Limb (tissue), 2 donors: ENCODE data around the gene ZBED4.

ENCODE experiments used
- DNase-seq, 2 donors: peaks; one replicate each; pipeline ENCODE4 v3.0.0-alpha.2; 2016; ENCODE audit errors: extremely low spot score in 2 of 2

ZBED4 gene

GRCh38 chr22:49855251-49855911, 1.7 kb downstream of the ZBED4 start:
- DNase-seq, result no peak

DNA sequence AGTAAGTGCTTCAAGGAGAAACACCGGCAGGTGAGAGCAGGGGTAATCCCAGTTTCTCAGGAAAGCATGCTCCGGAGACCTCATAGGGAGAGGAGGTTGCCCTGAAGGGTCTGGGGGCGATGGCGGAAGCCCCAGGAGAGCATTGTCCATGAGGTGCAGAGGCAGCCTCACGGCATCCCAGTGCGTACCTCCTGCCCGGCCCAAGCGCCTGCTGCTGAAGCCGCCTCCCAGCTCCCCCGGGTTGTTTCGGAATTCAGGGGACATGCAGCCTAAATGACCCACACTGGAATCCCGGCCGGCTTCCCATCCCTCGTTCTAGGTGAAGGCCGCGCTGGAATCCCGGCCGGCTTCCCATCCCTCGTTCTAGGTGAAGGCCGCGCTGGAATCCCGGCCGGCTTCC, 2.7 kb downstream of the ZBED4 start:
- no peak for DNase-seq

DNA sequence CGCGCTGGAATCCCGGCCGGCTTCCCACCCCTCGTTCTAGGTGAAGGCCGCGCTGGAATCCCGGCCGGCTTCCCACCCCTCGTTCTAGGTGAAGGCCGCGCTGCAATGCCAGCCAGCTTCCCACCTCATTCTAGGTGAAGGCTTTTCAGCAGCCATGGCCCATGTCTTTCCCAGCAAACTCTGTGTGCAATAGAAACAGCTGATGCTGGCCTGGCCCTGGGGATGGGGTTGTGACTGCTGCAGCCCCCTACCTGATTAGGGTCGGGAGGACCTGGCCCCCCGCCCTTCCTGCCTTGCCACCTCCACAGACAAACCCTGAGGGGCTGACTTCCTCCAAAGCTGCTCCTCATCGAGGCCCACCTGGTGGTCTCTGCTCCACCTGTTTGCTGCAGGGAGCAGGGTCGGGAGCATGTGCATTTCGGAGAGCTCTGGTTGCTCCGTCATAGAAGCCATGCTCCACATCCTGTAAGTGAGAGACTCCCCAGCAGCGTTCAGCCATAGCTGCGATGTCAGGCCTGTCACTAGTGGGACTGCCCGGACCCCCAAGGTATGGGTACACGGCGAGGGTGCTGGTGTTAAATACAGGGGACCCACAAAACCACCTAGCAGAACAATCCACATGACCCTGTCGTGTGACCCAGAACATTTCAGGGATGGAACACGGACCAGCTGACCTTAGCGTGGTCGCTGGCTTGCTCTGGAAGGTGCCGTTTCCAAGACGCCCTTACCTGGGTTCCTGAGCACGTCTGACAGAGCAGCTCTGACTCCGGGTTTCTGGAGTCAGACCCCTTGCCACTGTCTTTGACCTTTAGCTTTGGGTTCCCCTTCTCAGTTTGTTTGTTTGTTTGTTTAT, 3.3 kb downstream of the ZBED4 start:
- no peak for DNase-seq

DNA sequence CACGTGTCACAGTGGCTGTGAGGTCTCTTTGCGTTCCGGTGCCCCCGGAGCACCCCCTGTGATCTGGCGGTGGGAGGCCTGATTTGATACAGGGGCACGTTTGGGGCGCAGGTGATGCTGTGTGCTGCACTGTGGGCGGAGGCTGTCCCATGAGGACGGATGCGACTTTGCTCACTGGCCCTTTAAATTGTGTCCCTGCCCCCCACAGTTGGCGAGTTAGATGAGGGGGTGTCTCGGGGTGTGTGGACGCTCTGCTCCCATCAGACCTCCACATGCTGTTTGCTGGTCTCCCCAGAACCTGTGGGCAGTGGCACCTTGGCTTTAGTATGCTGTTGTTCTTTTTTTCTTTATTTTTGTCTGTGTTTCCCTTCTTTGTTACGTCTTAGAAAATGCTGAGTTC, 5.2 kb downstream of the ZBED4 start:
- no peak for DNase-seq

DNA sequence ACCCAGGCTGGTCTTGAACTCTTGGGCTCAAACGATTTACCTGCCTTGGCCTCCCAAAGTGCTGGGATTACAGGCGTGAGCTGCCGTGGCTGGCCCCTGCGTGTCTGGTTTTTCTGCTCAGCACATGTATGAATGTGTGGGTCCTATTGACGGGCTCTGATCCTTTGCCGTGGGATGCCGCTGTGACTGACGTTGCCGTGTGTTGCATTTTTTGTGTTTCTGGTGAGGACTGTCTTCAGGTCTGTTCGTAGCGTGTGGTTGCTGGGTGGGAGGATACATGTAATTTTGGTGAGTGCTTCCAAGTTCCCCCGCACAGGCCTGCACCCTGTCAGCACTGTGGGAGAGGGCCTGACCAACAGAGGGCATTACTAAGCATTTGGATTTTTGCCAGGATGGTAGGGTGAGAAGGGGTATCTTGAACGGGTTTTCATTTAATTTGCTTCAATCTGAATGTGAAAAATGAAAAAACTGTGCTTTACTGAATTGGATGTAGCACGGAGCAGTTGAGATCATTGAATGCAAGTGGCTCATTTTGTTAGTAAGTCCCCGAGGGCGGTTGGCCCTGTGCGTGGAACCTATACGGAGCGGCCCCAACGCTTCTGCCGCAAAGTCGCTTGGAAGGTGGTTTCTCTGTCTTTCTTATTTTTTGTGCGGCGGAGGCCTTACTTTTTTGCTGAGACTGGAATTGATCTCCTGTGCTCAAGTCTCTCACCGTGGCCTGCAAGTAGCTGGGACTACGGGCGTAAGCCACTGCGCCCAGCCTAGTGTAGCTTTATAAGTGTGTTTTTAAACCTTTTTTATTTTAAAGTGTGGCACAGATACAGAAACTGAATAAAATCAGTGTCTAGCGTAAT, 8.2 kb downstream of the ZBED4 start:
- DNase-seq, result no peak

DNA sequence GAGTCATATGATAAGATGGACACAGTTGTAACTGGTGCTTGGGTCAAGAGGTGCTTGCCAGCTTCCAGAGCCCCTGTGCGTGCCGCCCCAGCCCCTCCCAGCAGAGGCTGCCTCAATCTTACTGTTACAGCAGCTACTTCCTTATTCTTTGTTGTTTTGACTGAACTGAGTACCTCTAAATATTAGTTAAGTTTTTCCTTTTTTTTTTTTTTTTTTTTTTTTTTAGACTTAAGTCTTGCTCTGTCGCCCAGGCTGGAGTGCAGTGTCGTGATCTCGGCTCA, 8.8 kb downstream of the ZBED4 start:
- no peak for DNase-seq

- DNase-seq, result no peak
Observed at GRCh38 chr22:49863931-49864330, 10.3 kb downstream of the ZBED4 start.

- no peak for DNase-seq
Observed at GRCh38 chr22:49865156-49865555, 11.5 kb downstream of the ZBED4 start.

- no peak for DNase-seq
Observed at GRCh38 chr22:49866134-49866533, 12.5 kb downstream of the ZBED4 start.

GRCh38 chr22:49866646-49867045, 13.0 kb downstream of the ZBED4 start:
- DNase-seq, result no peak

DNA sequence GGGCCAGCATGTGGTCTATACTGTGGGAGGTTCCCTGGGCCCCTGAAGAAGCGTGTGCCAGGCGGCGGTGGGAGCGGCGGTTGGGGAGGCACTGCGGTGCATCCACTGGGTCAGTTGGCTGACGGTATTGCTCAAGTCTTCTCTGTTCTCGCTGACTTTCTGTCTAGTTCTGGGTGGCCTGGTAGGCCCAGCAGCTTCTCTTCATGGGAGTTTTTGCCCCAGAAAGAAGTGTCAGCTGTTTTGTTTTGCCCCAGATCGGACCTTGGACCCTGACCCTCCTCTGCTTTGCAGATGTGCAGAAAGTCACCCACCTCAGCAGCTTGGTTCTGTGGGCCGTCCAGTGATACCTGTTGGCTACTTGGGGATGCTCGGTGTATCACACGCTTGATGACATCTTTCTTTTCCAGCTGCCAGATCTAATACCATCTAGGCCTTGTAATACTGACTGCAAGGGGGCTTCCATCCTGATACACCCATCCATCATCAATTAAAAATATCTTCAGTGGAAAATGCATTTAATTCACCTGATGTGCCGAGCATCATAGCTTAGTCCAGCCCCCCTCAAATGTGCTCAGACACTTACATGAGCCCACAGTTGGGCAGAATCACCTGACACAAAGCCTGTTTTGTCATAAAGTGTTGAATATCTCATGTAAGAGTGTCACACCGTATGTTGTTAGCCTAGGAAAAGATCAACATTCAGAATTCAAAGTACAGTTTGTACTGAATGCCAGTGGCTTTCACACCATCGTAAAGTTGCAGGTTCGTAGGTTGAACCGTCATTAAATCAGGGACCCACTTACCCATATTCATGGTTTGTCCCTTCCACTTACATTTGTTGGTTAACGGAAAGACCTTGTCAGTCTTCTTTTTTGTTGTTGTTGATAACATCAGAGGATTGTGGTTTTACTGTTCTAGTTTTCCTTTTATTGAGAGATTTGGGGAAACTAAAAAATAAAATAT, 13.9 kb downstream of the ZBED4 start:
- no peak for DNase-seq

DNA sequence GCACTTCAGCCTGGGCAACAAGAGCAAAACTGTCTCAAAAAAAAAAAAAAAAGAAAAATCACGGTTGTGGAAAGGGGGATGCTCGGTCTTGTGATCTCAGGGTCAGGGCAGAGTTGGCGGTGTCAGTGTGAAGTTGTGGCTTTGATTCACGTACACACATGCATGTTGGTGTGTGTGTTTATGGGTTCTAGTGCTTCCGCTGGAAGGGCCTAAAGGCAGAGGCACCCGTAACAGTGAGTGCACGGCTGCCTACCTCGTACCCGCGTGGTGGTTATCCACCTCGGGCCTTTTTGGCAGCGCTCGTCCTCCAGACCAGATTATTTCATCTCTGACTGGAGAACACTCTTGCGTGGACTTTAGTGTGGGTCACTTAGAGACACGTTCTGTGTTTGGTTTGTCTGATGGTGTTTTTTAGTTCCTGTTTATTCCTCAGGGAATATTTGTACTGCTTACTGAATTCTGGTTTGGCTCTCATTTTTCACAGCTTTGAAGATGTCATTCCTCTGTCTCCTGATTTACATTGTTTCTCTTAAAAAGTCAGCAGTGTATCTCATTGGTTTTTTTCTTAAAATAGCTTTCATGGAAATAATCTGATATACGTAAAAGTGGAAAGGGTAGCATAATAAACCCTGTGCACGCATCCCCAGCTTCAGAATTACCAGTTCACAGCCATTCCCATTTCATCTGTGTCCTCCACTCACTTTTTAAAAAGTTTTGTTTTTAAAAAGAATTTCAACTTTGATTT, 15.6 kb downstream of the ZBED4 start:
- no peak for DNase-seq

DNA sequence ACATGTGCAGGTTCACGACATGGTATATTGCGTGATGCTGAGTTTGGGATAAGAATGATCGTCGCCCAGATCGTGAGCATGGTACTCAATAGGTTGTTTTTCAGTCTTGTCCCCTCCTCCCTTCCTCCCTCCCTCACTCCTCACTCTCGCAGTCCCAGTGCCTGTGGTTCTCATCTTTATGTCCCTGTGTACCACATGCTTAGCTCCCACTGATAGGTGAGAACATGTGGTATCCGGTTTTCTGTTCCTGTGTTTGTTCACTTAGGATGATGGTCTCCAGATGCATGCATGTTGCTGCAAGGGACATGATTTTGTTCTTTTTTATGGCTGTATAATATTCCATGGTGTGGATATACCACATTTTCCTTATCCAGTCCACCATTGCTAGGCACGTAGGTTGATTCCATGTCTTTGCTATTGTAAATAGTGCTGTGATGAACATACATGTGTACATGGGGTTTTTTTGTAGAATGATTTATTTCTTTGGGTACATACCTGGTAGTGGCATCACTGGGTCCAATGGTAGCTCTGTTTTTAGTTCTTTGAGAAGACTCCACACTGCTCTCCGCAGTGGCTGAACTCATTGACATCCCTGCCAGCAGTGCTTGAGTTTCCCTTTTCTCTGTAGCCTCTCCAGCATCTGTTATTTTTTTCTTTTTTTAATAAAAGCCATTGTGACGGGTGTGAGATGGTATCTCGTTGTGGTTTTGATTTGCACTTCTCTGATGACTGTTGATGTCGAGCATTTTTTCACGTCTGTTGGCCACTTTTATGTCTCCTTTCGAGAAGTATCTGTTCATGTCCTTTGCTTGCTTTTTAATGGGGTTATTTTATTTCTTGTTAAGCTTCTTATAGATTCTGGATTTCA, 16.4 kb downstream of the ZBED4 start:
- DNase-seq, result no peak

- DNase-seq, result no peak
Observed at GRCh38 chr22:49871482-49871881, 17.8 kb downstream of the ZBED4 start.

GRCh38 chr22:49872347-49872746, 18.7 kb downstream of the ZBED4 start:
- DNase-seq, result no peak

- no peak for DNase-seq
Observed at GRCh38 chr22:49873228-49873940, 19.7 kb downstream of the ZBED4 start.

GRCh38 chr22:49877642-49878041, 24.0 kb downstream of the ZBED4 start:
- DNase-seq, result no peak

DNA sequence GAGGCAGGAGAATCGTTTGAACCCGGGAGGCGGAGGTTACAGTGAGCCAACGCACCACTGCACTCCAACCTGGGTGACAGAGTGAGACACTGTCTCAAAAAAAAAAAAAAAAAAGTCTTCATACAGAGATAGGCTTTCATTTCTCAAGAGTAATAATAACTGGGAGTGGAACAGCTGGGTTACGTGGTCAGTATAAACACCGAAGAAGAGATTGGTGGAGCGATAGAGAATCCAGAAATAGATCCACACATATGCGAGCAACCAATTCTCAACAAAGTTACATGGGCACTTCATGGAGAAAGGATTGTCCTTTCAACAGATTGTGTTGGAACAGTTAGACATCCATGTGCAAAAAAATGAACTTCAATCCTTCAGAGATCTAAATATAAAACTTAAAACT, 24.6 kb downstream of the ZBED4 start:
- no peak for DNase-seq

DNA sequence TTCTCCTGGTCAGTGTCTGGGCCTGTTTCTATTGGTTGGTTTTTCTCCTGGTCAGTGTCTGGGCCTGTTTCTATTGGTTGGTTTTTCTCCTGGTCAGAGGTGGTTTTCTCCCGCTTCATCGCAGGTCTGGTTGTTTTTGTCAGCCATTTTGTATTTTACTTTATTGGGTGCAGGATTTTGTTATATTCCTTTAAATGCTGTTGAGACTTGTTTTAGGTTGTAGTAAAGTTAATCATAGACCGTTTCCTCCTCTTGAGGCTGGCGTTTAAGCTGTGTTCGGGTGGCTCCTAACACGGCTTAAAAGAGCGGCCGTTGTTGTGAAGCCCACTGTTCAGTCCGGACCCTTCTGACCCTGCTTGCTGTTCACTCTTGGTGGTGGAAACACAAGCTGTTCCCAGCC, 26.2 kb downstream of the ZBED4 start:
- no peak for DNase-seq
